Measurements from ENCODE around the gene C22orf42. TPM values are rescaled to one million over a fixed set of nuclear protein-coding genes. Genes with fewer than 3 reads are reported as not detected.
"Not testable (repeated sequence)": the region's sequence is repeated elsewhere in the genome, so short reads cannot be mapped to it uniquely, and the experiment has no call there.

Gene C22orf42
- total and polyA plus RNA-seq, 2 donors = not detected

DNA sequence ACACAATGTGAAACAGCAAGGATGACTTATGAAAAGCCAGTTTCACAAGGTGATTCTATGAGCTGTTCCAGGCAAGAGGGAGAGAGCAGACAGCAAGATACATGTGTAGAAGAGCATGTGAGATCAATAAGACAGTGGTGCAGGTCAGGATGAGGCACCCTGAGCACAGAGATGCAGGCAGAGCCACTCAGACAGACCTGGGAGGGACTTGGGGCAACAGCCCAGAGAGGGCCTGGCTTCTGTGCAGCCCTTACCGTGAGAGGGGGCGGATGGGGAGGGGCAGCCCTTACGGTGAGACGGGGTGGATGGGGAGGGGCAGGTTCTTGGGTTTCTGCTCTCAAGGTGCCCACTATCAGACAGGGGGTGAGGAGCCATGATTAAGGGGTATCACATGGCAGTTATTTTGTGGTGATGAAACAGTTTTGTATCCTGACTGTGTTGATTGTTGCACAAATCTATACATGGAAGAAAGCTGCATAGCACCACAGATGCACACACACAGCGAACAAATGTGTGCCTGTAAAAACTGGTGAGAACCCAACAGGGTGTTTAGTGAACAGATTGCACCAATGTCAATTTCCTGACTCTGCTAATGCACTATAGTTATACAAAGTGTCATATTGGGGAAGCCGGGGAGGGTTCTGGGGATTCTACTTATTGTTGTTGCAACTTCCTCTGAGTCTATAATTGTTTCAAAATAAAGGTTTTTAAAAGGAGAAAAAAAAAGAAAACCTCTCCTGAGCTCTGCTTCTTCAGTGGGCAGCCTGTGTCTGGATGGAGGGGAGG lies 5.2 kb upstream of the C22orf42 start:
- DNase-seq (ENCODE audit: extremely low spot score) = no peak
- H3K27ac ChIP-seq (ENCODE audit: low read depth) = no peak overlapping the region
- H3K4me1 ChIP-seq (ENCODE audit: insufficient read depth) = no peaks in the 10 kb centered on the region
- H3K36me3 ChIP-seq (ENCODE audit: insufficient read depth) = no peaks in the 10 kb centered on the region
- H3K4me3 ChIP-seq (ENCODE audit: low read depth, low read length) = no peak overlapping the region
- 43% methylated on average over 6 of the region's 6 CpGs for WGBS

DNA sequence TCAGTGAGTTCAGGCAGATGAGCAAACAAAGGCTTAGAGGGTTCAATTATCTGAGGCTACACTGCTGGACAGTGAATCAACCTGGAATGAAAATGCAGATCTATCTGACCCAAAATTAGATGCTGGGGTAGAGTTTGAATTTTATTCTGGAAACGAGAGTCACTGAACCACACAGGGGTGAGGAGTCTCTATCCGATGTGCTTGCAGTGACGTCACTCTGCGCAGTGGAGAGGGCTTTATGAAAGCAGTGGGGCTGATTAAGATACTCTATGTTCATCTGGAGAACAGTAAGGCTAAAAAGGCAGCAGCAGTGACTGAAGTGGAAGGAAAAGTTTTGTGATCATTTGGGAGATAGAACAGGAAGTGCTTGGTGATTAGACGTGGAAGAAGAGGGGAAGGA lies 1.3 kb upstream of the C22orf42 start:
- WGBS = 60% methylated on average over 5 of the region's 5 CpGs
- not testable (repeated sequence) for DNase-seq (ENCODE audit: extremely low spot score); H3K4me3 ChIP-seq (ENCODE audit: low read depth, low read length); H3K4me1 ChIP-seq (ENCODE audit: insufficient read depth); H3K27ac ChIP-seq (ENCODE audit: low read depth); H3K36me3 ChIP-seq (ENCODE audit: insufficient read depth)

DNA sequence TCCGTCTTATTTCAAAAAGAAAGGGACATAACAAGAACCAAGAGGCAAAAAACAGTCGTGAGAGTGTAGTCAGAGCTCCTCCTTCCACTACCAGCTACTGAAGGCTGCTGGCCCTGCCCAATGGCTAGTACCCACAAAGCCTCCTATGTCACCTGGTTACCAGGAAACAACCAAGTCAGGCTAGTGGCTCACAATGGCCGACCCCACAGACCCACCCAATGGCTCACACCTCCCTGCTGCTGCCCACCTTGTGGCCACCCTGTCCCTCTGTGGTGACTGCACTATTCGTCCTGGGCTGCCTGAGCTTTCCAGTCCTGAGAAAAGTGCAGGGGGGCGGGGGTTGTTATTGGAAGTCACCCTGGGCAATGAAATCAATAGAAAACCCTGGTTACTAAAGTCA lies 1.5 kb downstream of the C22orf42 start:
- 74% methylated on average over 5 of the region's 5 CpGs for WGBS
- not testable (repeated sequence) for H3K27ac ChIP-seq (ENCODE audit: low read depth); H3K36me3 ChIP-seq (ENCODE audit: insufficient read depth); H3K4me1 ChIP-seq (ENCODE audit: insufficient read depth); H3K4me3 ChIP-seq (ENCODE audit: low read depth, low read length); DNase-seq (ENCODE audit: extremely low spot score)

DNA sequence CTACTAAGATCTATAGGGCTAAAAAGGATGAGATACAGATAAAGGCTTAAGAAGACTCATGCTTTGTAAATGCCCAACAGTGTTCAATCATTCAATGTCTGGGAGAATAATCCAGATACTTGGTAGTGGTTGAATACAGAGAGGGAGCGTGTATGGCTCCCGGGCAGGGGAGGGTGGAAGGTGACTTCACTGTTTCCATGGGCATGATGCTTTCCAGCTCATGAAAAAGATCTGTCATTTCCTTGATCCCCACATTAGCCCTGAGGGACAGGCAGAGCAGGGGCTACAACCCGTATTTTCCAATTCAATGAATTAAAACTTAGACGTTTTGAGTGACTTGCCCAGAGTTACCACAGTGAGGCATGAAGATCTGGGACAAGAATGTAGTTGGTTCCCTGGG lies 4.4 kb downstream of the C22orf42 start:
- H3K36me3 ChIP-seq (ENCODE audit: insufficient read depth); DNase-seq (ENCODE audit: extremely low spot score); H3K4me1 ChIP-seq (ENCODE audit: insufficient read depth); H3K27ac ChIP-seq (ENCODE audit: low read depth); H3K4me3 ChIP-seq (ENCODE audit: low read depth, low read length): not testable (repeated sequence)
- WGBS = 71% methylated on average over 4 of the region's 4 CpGs

DNA sequence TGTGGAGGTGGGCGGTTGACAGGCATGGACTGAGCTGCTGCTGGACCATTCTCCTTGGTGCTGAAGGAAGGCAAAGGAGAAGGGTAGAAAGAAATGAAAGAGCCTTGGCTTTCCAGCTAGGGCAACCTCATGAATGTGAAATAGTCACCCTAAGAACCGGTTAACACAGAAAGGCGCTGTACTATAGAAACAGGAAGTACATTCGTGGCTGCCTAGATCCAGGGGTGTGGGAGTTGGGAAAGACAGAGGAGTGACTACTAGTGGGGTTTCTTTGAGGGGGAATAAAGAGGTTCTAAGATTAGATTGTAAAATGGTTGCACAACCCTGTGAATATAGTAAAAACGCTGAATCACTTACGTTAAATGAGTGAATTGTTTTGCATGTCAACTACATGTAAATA lies 7.5 kb downstream of the C22orf42 start:
- DNase-seq (ENCODE audit: extremely low spot score); H3K4me3 ChIP-seq (ENCODE audit: low read depth, low read length); H3K4me1 ChIP-seq (ENCODE audit: insufficient read depth); H3K27ac ChIP-seq (ENCODE audit: low read depth); H3K36me3 ChIP-seq (ENCODE audit: insufficient read depth): not testable (repeated sequence)
- WGBS = 76% methylated on average over 6 of the region's 6 CpGs

DNA sequence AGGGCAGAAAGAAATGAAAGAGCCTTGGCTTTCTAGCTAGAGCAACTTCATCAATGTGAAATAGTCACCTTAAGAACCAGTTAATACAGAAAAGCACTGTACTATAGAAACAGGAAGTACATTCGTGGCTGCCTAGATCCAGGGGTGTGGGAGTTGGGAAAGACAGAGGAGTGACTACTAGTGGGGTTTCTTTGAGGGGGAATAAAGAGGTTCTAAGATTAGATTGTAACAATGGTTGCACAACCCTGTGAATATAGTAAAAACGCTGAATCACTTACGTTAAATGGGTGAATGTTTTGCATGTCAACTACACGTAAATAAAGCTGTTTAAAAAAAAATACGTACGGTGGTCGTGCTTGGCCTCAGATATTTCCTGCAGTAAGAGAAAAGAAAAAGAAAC lies 8.5 kb downstream of the C22orf42 start:
- not testable (repeated sequence) for H3K4me3 ChIP-seq (ENCODE audit: low read depth, low read length); H3K4me1 ChIP-seq (ENCODE audit: insufficient read depth); H3K27ac ChIP-seq (ENCODE audit: low read depth); DNase-seq (ENCODE audit: extremely low spot score); H3K36me3 ChIP-seq (ENCODE audit: insufficient read depth)
- 55% methylated on average over 7 of the region's 7 CpGs for WGBS

DNA sequence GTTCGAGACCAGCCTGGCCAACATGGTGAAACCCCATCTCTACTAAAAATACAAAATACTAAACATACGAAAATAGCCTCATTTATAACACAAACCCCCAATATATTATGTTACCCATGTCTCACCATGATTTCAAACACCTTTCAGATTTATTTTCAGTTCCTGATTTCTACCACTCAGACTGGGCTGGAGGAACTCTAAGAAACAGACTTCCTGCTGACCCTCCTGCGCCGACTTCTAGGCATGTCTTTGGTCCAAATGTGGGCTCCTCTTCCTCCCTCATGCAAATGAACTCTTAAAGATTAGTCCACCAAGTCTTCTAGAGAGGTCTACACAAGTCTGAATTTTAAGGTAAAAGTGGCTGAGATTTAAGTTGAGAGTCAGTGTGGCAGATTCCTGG lies 10.7 kb downstream of the C22orf42 start:
- not testable (repeated sequence) for DNase-seq (ENCODE audit: extremely low spot score); H3K4me3 ChIP-seq (ENCODE audit: low read depth, low read length); H3K36me3 ChIP-seq (ENCODE audit: insufficient read depth); H3K4me1 ChIP-seq (ENCODE audit: insufficient read depth); H3K27ac ChIP-seq (ENCODE audit: low read depth)
- WGBS = 88% methylated on average over 4 of the region's 4 CpGs

DNA sequence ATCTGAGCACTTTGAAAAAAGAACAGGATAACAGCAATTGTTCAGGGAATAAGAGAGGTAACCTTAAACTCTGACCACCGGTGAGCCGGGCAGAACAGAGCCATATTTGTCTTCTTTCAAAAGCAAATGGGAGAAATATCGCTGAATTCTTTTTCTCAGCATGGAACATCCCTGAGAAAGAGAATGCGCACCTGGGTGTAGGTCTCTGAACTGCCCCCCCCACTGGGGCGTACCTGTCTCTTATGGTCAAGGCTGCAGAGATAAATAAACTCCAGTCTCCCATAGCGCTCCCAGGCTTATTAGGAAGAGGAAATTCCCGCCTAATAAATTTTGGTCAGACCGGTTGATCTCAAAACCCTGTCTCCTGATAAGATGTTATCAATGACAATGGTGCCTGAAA lies 12.0 kb downstream of the C22orf42 start:
- H3K36me3 ChIP-seq (ENCODE audit: insufficient read depth); H3K27ac ChIP-seq (ENCODE audit: low read depth); H3K4me3 ChIP-seq (ENCODE audit: low read depth, low read length); H3K4me1 ChIP-seq (ENCODE audit: insufficient read depth); DNase-seq (ENCODE audit: extremely low spot score): not testable (repeated sequence)
- WGBS = 77% methylated on average over 8 of the region's 8 CpGs

DNA sequence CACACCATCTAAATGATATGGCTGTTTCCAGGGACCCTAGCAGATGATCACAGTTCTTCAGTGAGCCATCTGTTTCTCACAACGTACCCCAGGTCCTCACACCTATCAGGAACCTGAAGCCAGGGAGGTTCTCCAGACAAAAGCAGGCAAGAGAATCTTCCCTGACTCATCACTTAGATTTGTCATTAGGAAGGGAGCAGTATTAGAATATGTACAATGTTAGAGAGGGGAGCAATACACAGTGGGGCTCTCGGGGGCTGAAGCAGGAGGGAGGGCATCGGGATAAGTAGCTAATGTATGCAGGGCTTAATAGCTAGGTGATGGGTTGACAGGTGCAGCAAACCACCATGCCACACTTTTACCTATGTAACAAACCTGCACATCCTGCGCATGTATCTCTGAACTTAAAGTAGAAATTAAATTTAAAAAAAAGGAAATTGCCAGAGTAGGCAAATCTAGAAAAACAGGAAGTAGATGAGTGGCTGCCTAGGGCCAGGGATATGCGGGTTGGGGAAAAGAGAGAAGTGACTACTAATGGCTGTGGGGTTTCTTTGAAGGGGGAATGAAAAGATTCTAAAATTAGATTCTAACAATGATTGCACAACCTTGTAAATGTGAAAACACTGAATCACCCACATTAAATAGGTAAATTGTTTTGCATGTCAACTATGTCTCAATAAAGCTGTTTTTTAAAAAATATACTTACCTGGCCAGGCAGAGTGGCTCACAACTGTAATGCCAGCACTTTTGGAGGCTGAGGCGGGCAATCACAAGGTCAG lies 14.4 kb downstream of the C22orf42 start:
- no peak for DNase-seq (ENCODE audit: extremely low spot score)
- H3K4me3 ChIP-seq (ENCODE audit: low read depth, low read length) = no peak overlapping the region
- H3K4me1 ChIP-seq (ENCODE audit: insufficient read depth) = no peaks in the 10 kb centered on the region
- H3K36me3 ChIP-seq (ENCODE audit: insufficient read depth) = no peaks in the 10 kb centered on the region
- 65% methylated on average over 6 of the region's 6 CpGs for WGBS
- no peak overlapping the region for H3K27ac ChIP-seq (ENCODE audit: low read depth)

DNA sequence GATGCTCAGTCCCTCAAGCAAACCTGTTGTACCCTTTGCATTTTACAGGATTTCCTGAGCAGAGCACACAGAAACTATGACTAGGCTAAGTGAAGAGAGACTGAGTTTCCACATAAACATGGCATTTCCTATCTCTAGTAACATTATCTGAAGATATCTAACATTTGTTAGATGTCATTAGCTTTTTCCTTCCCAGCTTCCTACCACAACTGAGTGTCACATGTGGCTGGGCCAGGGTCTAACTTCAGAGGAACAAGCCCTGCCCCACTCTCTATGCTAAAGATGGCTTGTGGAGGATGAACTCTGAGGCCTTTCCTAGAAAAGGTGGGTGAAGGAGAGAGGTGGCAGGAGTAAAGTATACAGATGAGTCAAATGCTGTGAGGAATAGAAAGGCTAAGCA lies 16.5 kb downstream of the C22orf42 start:
- no peak for DNase-seq (ENCODE audit: extremely low spot score)
- Histone ChIP-seq H3K4me1 (ENCODE audit: insufficient read depth) (no peaks in the 10 kb centered on the region), H3K4me3 (ENCODE audit: low read depth, low read length) (no peak overlapping the region), H3K36me3 (ENCODE audit: insufficient read depth) (no peaks in the 10 kb centered on the region), H3K27ac (ENCODE audit: low read depth) (no peak overlapping the region)

DNA sequence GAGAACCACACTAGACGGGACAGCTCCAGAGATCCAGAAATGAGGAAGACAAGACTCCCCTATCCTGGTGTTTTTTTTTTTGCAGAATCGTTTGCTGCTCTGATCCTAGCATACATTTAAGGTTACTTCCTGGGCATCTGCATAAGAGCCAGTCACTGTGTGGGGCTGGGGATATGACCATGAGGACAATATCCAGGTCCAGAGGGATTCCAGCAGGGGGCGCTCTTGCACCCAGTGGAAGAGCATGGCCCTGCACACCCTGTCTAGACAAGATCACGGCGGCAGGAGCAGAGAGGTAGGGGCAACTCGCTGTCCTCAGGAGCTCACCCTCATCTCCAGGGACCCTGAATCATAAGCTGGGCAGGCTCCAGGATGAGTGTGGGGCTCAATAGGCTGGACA lies 18.4 kb downstream of the C22orf42 start:
- WGBS = 41% methylated on average over 6 of the region's 6 CpGs

DNA sequence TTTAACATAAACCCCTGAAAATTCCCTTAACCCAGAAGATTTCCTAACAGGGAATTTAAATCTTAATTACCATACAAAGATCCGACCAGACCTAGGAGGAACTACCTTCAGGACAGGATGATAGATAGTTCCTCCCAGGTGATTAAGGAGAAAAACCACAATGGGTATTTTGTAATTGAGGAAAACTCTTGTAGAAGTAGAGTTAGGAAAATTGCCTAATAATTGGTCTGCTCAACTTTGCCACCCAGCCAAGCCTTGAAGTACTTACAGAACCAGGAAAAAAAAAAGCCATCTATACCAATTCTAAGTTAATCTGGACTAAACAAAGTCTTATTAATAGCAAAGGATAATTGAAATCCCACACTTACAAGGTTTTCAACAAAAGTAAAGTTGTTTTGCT lies 20.5 kb downstream of the C22orf42 start:
- H3K4me3 ChIP-seq (ENCODE audit: low read depth, low read length); DNase-seq (ENCODE audit: extremely low spot score); H3K36me3 ChIP-seq (ENCODE audit: insufficient read depth); H3K27ac ChIP-seq (ENCODE audit: low read depth); H3K4me1 ChIP-seq (ENCODE audit: insufficient read depth): not testable (repeated sequence)
- 65% methylated on average over 1 of the region's 1 CpG for WGBS

More for the DNA sequence above, 18.4 kb downstream of the C22orf42 start:
- not testable (repeated sequence) for H3K27ac ChIP-seq (ENCODE audit: low read depth); H3K4me3 ChIP-seq (ENCODE audit: low read depth, low read length); H3K4me1 ChIP-seq (ENCODE audit: insufficient read depth); DNase-seq (ENCODE audit: extremely low spot score); H3K36me3 ChIP-seq (ENCODE audit: insufficient read depth)

DNA sequence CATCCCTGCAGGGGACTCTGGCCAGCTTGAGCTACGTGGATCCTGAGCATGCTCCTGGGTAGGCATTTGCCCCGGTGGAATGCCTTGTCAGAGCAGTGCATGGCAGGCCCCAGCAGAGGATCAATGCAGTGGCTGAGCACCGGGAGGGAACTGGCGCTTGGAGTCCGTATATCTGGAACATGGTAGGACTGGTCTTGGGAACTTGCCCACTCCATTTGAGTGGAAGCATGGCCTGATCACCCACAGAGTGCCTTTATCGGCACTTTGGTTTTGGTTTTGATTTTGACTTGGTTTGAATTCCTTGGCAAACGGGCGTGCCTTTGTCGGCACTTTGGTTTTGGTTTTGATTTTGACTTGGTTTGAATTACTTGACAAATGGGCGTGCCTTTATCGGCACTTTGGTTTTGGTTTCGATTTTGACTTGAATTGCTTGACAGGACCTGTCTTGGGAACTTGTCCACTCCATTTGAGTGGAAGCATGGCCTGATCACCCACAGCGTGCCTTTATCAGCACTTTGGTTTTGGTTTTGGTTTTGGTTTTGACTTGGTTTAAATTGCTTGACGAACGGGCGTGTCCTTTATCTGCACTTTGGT lies 21.3 kb downstream of the C22orf42 start:
- H3K27ac ChIP-seq (ENCODE audit: low read depth); H3K4me3 ChIP-seq (ENCODE audit: low read depth, low read length); DNase-seq (ENCODE audit: extremely low spot score); H3K36me3 ChIP-seq (ENCODE audit: insufficient read depth); H3K4me1 ChIP-seq (ENCODE audit: insufficient read depth): not testable (repeated sequence)
- WGBS = 84% methylated on average over 16 of the region's 16 CpGs

DNA sequence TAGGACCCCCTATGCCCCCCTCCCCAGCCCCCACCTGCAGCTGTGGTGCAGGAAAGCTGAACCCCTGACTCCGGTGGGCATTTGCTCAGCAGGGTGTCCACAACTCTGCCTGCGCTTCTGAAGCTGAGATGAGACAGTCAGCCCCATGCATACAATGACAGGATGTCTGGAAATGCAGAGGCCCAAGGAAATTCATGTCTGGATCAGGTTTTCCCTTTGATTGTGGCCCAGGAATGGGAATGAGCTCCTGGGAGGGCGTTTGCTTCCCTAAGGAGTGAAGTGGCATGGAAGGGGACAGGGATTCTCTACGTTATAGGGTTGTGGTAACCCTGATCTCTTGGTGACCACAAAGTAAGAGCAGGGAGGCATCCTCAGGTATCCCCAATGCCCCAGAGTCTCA lies 22.2 kb downstream of the C22orf42 start:
- not testable (repeated sequence) for DNase-seq (ENCODE audit: extremely low spot score); H3K27ac ChIP-seq (ENCODE audit: low read depth)

More for the DNA sequence above, 22.2 kb downstream of the C22orf42 start:
- not testable (repeated sequence) for H3K4me1 ChIP-seq (ENCODE audit: insufficient read depth); H3K36me3 ChIP-seq (ENCODE audit: insufficient read depth); H3K4me3 ChIP-seq (ENCODE audit: low read depth, low read length)
- 73% methylated on average over 4 of the region's 4 CpGs for WGBS
